ENCODE measurements around the gene RCC2. TPM values are rescaled to one million over a fixed set of nuclear protein-coding genes. Genes with fewer than 3 reads are reported as not detected.

Gene RCC2
- total RNA-seq, 2 experiments from 2014 or later, result 145 to 147 TPM

GRCh38 chr1:17369466-17369865 is 70.0 kb downstream of the RCC2 start:
- ChIA-PET CTCF (interaction anchor here (0.6 to 1.9 kb wide), 3 partner anchors 33 to 261 kb away, joined by 3 to 6 read pairs (median 3); no protein-coding TSS in a partner anchor), POLR2A (no interaction called here)
- no peak for DNase-seq
- intact Hi-C loops (cut with micrococcal nuclease), result no loop called here
- TF ChIP-seq CTCF (IDR thresholded peaks at IDR 0.05), result no peak
- no peak for ATAC-seq
- Mint-ChIP-seq H3K9me3 (no peaks in the 10 kb centered on the region), H3K27me3 (peaks cover 12% of the 10 kb centered on the region), H3K36me3 (ENCODE audit: low read depth) (no peaks in the 10 kb centered on the region), H3K4me3 (no peak overlapping the region), H3K27ac (no peak overlapping the region), H3K4me1 (ENCODE audit: low read depth) (no peaks in the 10 kb centered on the region)

- ATAC-seq (no peak), DNase-seq (no peak)
- Mint-ChIP-seq H3K4me1 (ENCODE audit: low read depth) (no peaks in the 10 kb centered on the region), H3K4me3 (no peak overlapping the region), H3K27ac (no peak overlapping the region), H3K36me3 (ENCODE audit: low read depth) (no peaks in the 10 kb centered on the region), H3K27me3 (peaks cover 12% of the 10 kb centered on the region), H3K9me3 (no peaks in the 10 kb centered on the region)
- no peak for TF ChIP-seq CTCF (IDR thresholded peaks at IDR 0.05)
- ChIA-PET POLR2A (no interaction called here), CTCF (no interaction called here)
- intact Hi-C loops (cut with micrococcal nuclease), result no loop called here
Observed at GRCh38 chr1:17365293-17365692, 74.2 kb downstream of the RCC2 start.

- ATAC-seq, result no peak
- no peak for DNase-seq
Observed at GRCh38 chr1:17363771-17364170, 75.7 kb downstream of the RCC2 start.

DNA sequence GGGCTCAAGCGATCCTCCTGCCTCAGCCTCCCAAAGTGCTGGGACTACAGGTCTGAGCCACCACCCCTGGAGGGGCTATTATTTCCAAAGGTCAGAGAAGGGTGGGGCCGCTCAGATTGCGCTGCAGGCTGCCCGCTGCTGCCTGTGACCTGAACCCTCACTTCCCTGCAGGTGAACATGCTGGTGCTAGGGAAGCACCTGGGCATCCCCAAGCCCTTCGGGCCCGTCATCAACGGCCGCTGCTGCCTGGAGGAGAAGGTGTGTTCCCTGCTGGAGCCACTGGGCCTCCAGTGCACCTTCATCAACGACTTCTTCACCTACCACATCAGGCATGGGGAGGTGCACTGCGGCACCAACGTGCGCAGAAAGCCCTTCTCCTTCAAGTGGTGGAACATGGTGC is 76.1 kb downstream of the RCC2 start:
- DNase-seq (no peak), ATAC-seq (no peak)
- intact Hi-C loops (cut with micrococcal nuclease), result no loop called here
- POLR2A ChIA-PET, result no interaction called here
- CTCF ChIA-PET, result no interaction called here
- Mint-ChIP-seq H3K9me3 (no peaks in the 10 kb centered on the region), H3K36me3 (ENCODE audit: low read depth) (no peaks in the 10 kb centered on the region), H3K4me1 (ENCODE audit: low read depth) (no peaks in the 10 kb centered on the region), H3K4me3 (no peak overlapping the region), H3K27ac (no peak overlapping the region), H3K27me3 (peaks cover 12% of the 10 kb centered on the region)
- no peak for TF ChIP-seq CTCF (IDR thresholded peaks at IDR 0.05)

More at GRCh38 chr1:17363771-17364170, 75.7 kb downstream of the RCC2 start:
- CTCF ChIA-PET, result no interaction called here
- intact Hi-C loops (cut with micrococcal nuclease), result no loop called here
- POLR2A ChIA-PET, result no interaction called here
- Mint-ChIP-seq H3K27ac (no peak overlapping the region), H3K4me1 (ENCODE audit: low read depth) (no peaks in the 10 kb centered on the region), H3K36me3 (ENCODE audit: low read depth) (no peaks in the 10 kb centered on the region), H3K27me3 (peaks cover 12% of the 10 kb centered on the region), H3K4me3 (no peak overlapping the region), H3K9me3 (no peaks in the 10 kb centered on the region)
- no peak for TF ChIP-seq CTCF (IDR thresholded peaks at IDR 0.05)

DNA sequence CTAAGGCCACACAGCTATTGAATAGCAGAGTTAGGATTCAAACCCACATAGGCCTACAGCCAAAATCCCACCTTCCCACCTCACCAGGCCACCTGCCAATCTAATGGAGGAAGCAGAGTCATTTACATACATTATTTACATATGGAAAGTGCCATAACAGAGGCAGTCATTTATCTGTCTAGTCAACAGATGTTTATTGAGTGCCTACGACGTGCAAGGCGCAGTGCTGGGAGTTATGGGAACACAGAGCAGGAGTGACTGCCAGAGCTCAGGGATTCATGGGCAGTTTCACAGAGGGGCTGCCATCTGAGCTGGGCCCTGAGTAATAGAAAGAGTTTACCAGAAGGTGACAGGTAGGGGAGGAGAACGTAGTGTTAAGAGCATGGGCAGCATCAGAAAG is 77.8 kb downstream of the RCC2 start:
- ChIA-PET POLR2A (no interaction called here), CTCF (no interaction called here)
- intact Hi-C loops (cut with micrococcal nuclease), result no loop called here
- Mint-ChIP-seq H3K36me3 (ENCODE audit: low read depth) (no peaks in the 10 kb centered on the region), H3K27me3 (peaks cover 8% of the 10 kb centered on the region), H3K4me1 (ENCODE audit: low read depth) (peaks cover 1% of the 10 kb centered on the region), H3K9me3 (no peaks in the 10 kb centered on the region), H3K4me3 (no peak overlapping the region), H3K27ac (no peak overlapping the region)
- ATAC-seq, result no peak
- no peak for TF ChIP-seq CTCF (IDR thresholded peaks at IDR 0.05)
- no peak for DNase-seq

All from activated CD8-positive, alpha-beta T cell treated with anti-CD3 and anti-CD28 coated beads for 36 hours (primary cell).